Thyroid gland (tissue), 4 donors: Measurements from ENCODE around the gene FOXP1. TPM values are rescaled to one million over a fixed set of nuclear protein-coding genes. Genes with fewer than 3 reads are reported as not detected.

Source experiments
- DNase-seq, 2 donors: peaks; one replicate each; pipeline ENCODE4 v3.0.0-alpha.2; 2019
- H3K27ac ChIP-seq, 3 donors: fragments of 200-600 bp; sonication (generic); 1 replicate in 2 of 3; 2 replicates in 1 of 3; pipeline ENCODE4 v1.5.1; 2016 to 2019; ENCODE audit warnings: mild to moderate bottlenecking in 1 of 3, moderate library complexity in 1 of 3
- H3K27me3 ChIP-seq: fragments of 200-600 bp; sonication (generic); one replicate; pipeline ENCODE4 v1.5.1; 2019
- H3K36me3 ChIP-seq, 2 donors: fragments of 200-600 bp; sonication (generic); one replicate each; pipeline ENCODE4 v1.5.1; 2016 to 2019
- H3K4me1 ChIP-seq, 2 donors: fragments of 200-600 bp; sonication (generic); one replicate each; pipeline ENCODE4 v1.5.1; 2017 to 2019
- H3K4me3 ChIP-seq, 3 donors: fragments of 200-600 bp; sonication (generic); replicated peaks in 1 of 3; 1 replicate in 2 of 3; 2 replicates in 1 of 3; pipeline ENCODE4 v1.5.1; 2016; ENCODE audit warnings: mild to moderate bottlenecking in 1 of 3
- H3K9me3 ChIP-seq: fragments of 200-600 bp; sonication (generic); one replicate; pipeline ENCODE4 v1.5.1; 2017
- POLR2A ChIP-seq, 2 donors: fragments of 450-650 bp; IDR thresholded peaks; one replicate each; pipeline ENCODE4 v1.6.1; 2017; ENCODE audit warnings: antibody characterized with exemption in 2 of 2, mild to moderate bottlenecking in 2 of 2, moderate library complexity in 1 of 2
- WGBS, 2 donors: methylation state at CpG; one replicate each; pipeline ENCODE4 v1.1.5; 2017; 5-methylcytosine and 5-hydroxymethylcytosine counted together
- intact Hi-C: fragments of 100-400 bp; cut with DNase I; formaldehyde crosslinking; loops from one replicate; pipeline ENCODE4 v1.15.1; 2023
- total RNA-seq, 4 donors: library from RNA; depleted of rRNA; stranded (reverse); fragments of >200 nt; gene quantifications; one replicate each; pipeline ENCODE4 v1.2.3, GENCODE V29; 2016
- TF ChIP-seq, protein P1 (sequence below), 6 experiments: fragments of 200-600 bp in 3 of 6; fragments of 450-650 bp in 3 of 6; sonication (generic) in 3 of 6; IDR thresholded peaks; one replicate each; pipeline ENCODE4 v1.5.1; 2016 to 2019; ENCODE audit warnings: antibody characterized with exemption in 6 of 6, mild to moderate bottlenecking in 2 of 6, inconsistent platforms in 1 of 6, moderate library complexity in 1 of 6

Gene FOXP1
- total RNA-seq, 4 donors from 2014 or later: 111 to 187 (median 141) TPM

DNA sequence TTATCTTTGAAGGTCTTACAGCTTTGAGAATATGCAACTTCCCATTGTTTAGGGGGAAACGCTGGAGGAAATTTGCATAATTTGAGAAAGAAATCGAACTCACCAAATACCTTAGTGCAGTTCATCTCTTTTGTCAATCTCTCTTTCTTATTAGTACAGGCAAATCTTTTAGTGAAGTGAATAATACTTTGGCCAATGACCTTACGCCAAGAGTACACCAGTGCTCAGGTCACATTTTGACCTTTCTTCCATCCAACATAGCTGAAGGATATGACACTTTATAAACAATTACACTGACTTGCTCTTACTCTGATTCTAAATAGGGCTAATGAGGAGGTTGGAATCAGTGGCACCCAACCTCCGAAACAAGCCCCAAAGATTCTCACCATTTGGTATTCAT is 494.8 kb downstream of the FOXP1 start:
- no peak for DNase-seq
- 95 to 97% methylated on average over 4 of the region's 4 CpGs for WGBS, 2 donors
- Histone ChIP-seq H3K27ac (no peak overlapping the region), H3K4me1 (no peaks in the 10 kb centered on the region), H3K27me3 (no peaks in the 10 kb centered on the region), H3K9me3 (no peaks in the 10 kb centered on the region), H3K36me3 (no peaks in the 10 kb centered on the region), H3K4me3 (no peak overlapping the region)
- TF ChIP-seq, protein P1, sequence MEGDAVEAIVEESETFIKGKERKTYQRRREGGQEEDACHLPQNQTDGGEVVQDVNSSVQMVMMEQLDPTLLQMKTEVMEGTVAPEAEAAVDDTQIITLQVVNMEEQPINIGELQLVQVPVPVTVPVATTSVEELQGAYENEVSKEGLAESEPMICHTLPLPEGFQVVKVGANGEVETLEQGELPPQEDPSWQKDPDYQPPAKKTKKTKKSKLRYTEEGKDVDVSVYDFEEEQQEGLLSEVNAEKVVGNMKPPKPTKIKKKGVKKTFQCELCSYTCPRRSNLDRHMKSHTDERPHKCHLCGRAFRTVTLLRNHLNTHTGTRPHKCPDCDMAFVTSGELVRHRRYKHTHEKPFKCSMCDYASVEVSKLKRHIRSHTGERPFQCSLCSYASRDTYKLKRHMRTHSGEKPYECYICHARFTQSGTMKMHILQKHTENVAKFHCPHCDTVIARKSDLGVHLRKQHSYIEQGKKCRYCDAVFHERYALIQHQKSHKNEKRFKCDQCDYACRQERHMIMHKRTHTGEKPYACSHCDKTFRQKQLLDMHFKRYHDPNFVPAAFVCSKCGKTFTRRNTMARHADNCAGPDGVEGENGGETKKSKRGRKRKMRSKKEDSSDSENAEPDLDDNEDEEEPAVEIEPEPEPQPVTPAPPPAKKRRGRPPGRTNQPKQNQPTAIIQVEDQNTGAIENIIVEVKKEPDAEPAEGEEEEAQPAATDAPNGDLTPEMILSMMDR (IDR thresholded peaks at IDR 0.05): no peak
- no peak for TF ChIP-seq POLR2A (IDR thresholded peaks at IDR 0.05)
- intact Hi-C loops: no loop called here

DNA sequence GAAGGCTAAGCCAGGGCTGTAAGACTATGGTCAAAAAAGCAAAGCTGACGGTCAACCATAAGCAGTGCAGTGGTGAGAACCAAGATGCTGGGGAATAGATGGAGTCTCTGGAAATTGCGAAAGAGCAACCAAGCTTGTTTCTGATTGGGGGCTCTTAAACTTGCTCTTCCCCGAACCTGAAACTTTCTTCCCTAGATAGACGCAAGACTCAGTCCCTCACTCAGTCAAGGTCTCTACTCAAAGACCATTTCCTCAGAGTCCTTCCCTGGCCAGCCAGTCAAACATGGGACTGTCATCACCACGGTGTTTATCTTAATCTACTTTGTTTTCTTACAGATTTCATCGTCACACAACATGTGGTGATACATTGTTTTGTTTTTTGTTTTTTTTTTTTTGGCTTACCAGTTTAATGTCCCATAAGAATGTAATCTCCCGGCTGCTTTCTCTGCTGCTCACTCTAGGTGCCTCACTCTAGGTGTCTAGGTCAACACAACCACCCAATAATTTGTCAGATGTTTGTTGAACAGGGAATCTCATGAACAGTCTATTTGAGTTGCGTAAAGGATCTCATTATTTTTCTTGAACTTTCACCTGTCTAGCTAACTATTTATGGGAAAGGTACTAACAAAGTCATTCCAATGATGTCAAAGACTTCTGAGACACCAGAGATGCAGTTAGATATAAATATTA is 495.4 kb downstream of the FOXP1 start:
- no peaks in the 10 kb centered on the region for H3K27me3 ChIP-seq
- WGBS, 2 donors: 92 to 96% methylated on average over 8 of the region's 8 CpGs
- no peaks in the 10 kb centered on the region for H3K36me3 ChIP-seq
- no peak overlapping the region for H3K27ac ChIP-seq
- intact Hi-C loops: no loop called here
- no peaks in the 10 kb centered on the region for H3K4me1 ChIP-seq
- TF ChIP-seq POLR2A (IDR thresholded peaks at IDR 0.05): no peak
- TF ChIP-seq, protein P1 (IDR thresholded peaks at IDR 0.05): no peak
- DNase-seq: no peak
- no peaks in the 10 kb centered on the region for H3K9me3 ChIP-seq
- H3K4me3 ChIP-seq: no peak overlapping the region

DNA sequence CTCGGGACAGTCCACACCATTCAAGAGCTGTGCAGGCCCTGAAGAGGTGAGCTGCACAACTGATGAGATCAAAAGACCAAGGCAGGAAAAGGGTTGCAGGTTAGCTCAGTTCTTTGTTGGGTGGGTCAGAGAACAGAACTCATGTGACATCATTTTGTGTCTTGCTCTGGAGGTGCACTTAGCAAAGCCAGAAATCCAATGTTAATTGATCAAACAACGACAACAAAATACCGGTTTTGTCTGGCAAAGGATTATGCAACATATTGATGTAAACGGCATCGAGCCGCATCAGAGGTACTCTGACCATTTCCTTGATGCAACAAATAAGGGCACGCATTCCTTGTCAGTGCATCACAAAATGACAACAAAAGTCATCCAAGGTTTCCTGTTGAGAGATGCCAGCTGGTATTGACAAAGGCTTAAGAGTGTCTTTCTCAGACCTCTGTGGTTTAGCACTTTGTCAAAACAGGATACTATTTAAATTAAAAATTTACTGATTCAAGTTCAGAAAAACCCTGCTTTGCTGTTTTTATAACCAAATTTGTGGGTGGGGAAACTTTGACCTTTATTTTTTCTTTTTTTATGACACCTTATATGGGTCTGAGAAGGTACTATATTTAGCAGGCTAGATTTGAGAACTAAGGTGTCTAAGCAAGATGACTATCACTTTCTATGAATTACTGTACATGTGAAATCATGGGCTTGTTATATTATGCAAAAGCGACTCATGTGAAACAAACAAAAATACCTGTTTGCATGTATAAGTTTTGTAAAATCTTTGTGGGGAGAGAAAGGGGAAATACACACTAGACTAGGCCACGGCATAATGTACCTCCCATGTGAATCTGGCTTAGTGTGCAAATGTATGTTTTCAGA is 496.1 kb downstream of the FOXP1 start:
- H3K27ac ChIP-seq: no peak overlapping the region
- no peaks in the 10 kb centered on the region for H3K4me1 ChIP-seq
- TF ChIP-seq, protein P1 (IDR thresholded peaks at IDR 0.05): no peak
- TF ChIP-seq POLR2A (IDR thresholded peaks at IDR 0.05): no peak
- WGBS, 2 donors: 86 to 89% methylated on average over 9 of the region's 9 CpGs
- H3K4me3 ChIP-seq: no peak overlapping the region
- no peaks in the 10 kb centered on the region for H3K27me3 ChIP-seq
- no peaks in the 10 kb centered on the region for H3K36me3 ChIP-seq
- intact Hi-C loops: no loop called here
- H3K9me3 ChIP-seq: no peaks in the 10 kb centered on the region
- no peak for DNase-seq

DNA sequence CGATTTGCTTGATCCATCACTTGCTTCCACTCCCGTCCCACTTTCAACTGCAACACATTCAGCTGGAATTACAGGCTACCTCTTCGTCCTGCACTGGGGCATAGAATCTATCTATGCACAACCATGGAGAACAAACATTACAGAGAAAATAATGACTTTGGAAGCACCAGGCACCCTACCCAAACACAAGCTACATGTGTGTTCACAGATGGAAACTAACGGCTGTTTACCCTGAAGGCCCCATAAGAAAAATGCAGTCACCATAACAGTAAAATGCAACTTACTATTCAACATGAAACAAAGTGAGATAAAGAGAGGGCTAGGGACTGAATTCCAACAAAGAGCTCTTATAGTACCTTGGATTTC is 496.8 kb downstream of the FOXP1 start:
- H3K36me3 ChIP-seq: no peaks in the 10 kb centered on the region
- no peaks in the 10 kb centered on the region for H3K27me3 ChIP-seq
- H3K27ac ChIP-seq: no peak overlapping the region
- no peaks in the 10 kb centered on the region for H3K9me3 ChIP-seq
- intact Hi-C loops: no loop called here
- no peaks in the 10 kb centered on the region for H3K4me1 ChIP-seq
- WGBS, 2 donors: 91 to 96% methylated on average over 4 of the region's 4 CpGs
- no peak overlapping the region for H3K4me3 ChIP-seq
- TF ChIP-seq, protein P1 (IDR thresholded peaks at IDR 0.05): no peak
- TF ChIP-seq POLR2A (IDR thresholded peaks at IDR 0.05): no peak
- no peak for DNase-seq

DNA sequence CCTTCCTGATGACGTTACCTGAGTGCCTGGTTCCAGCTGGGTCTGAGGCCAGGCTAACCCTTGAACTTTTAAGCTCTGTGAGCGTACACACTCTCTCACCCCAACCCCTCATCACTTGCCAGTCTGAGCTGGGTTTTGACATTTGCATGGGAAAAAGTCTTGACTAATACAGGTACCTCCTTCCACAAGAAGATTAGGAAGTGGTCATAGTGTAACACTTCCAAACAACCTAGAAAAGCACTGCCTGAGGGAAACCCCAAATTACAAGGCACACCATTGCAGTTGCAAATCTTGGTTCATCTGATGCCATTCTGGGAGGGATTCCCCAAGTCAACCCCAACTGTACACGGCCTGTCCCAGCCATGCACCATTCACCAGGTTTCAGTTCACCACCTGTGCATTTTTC is 499.8 kb downstream of the FOXP1 start:
- H3K36me3 ChIP-seq: no peaks in the 10 kb centered on the region
- no peak for DNase-seq
- TF ChIP-seq, protein P1 (IDR thresholded peaks at IDR 0.05): no peak
- TF ChIP-seq POLR2A (IDR thresholded peaks at IDR 0.05): no peak
- H3K9me3 ChIP-seq: no peaks in the 10 kb centered on the region
- H3K4me3 ChIP-seq: no peak overlapping the region
- H3K27me3 ChIP-seq: no peaks in the 10 kb centered on the region
- intact Hi-C loops: no loop called here
- H3K4me1 ChIP-seq: no peaks in the 10 kb centered on the region
- 83 to 95% methylated on average over 3 of the region's 3 CpGs for WGBS, 2 donors
- no peak overlapping the region for H3K27ac ChIP-seq
